HG02938 (cell line): ENCODE measurements around the gene ARHGAP10.

Experiments
- ATAC-seq: cut with Tn5 transposase; IDR thresholded peaks from one replicate; pipeline ENCODE4 v1.9.1; 2021; ENCODE audit warnings: mild to moderate bottlenecking, moderate library complexity; ENCODE audit not compliant: unreplicated experiment

The ARHGAP10 gene

GRCh38 chr4:147844781-147845180, 112.9 kb downstream of the ARHGAP10 start:
- ATAC-seq = no peak

- ATAC-seq = peak; percentile 68
Observed at GRCh38 chr4:147846318-147847155, 114.6 kb downstream of the ARHGAP10 start.

GRCh38 chr4:147847751-147848590, 116.1 kb downstream of the ARHGAP10 start:
- no peak for ATAC-seq

- ATAC-seq = no peak
Observed at GRCh38 chr4:147848634-147849033, 116.7 kb downstream of the ARHGAP10 start.

GRCh38 chr4:147851135-147851534, 119.2 kb downstream of the ARHGAP10 start:
- ATAC-seq = no peak

GRCh38 chr4:147853706-147854105, 121.8 kb downstream of the ARHGAP10 start:
- no peak for ATAC-seq

GRCh38 chr4:147854154-147854553, 122.3 kb downstream of the ARHGAP10 start:
- no peak for ATAC-seq

GRCh38 chr4:147855571-147856009, 123.7 kb downstream of the ARHGAP10 start:
- no peak for ATAC-seq

- no peak for ATAC-seq
Observed at GRCh38 chr4:147860960-147861359, 129.1 kb downstream of the ARHGAP10 start.

GRCh38 chr4:147862043-147862692, 130.3 kb downstream of the ARHGAP10 start:
- no peak for ATAC-seq

GRCh38 chr4:147863111-147863747, 131.3 kb downstream of the ARHGAP10 start:
- ATAC-seq = peak; percentile 63

GRCh38 chr4:147863808-147864472, 132.1 kb downstream of the ARHGAP10 start:
- ATAC-seq = no peak

- no peak for ATAC-seq
Observed at GRCh38 chr4:147864607-147865006, 132.7 kb downstream of the ARHGAP10 start.

GRCh38 chr4:147865926-147866325, 134.0 kb downstream of the ARHGAP10 start:
- ATAC-seq = no peak

- peak; percentile 84 for ATAC-seq
Observed at GRCh38 chr4:147866532-147867271, 134.8 kb downstream of the ARHGAP10 start.

GRCh38 chr4:147874109-147874508, 142.2 kb downstream of the ARHGAP10 start:
- no peak for ATAC-seq

- no peak for ATAC-seq
Observed at GRCh38 chr4:147877308-147877771, 145.5 kb downstream of the ARHGAP10 start.

GRCh38 chr4:147879676-147880075, 147.8 kb downstream of the ARHGAP10 start:
- no peak for ATAC-seq

- ATAC-seq = no peak
Observed at GRCh38 chr4:147880511-147880910, 148.6 kb downstream of the ARHGAP10 start.
